NCI-H1048 (cell line): ENCODE data around the gene PTCD2.
"Not testable (repeated sequence)": the region's sequence is repeated elsewhere in the genome, so short reads cannot be mapped to it uniquely, and the experiment has no call there.

ENCODE experiments used
- DNase-seq: peaks from one replicate; lab custom pipeline; 2025; lab: John Stamatoyannopoulos, UW

PTCD2 gene

GRCh38 chr5:72380492-72381274 lies 60.5 kb downstream of the PTCD2 start:
- DNase-seq, result no peak

- no peak for DNase-seq
These were observed 63.1 kb downstream of the PTCD2 start for GRCh38 chr5:72383280-72383679.

GRCh38 chr5:72383726-72384125 lies 63.6 kb downstream of the PTCD2 start:
- DNase-seq, result no peak

GRCh38 chr5:72386639-72387038 lies 66.5 kb downstream of the PTCD2 start:
- no peak for DNase-seq

GRCh38 chr5:72387985-72388384 lies 67.8 kb downstream of the PTCD2 start:
- no peak for DNase-seq

GRCh38 chr5:72388646-72389045 lies 68.5 kb downstream of the PTCD2 start:
- no peak for DNase-seq

- no peak for DNase-seq
These were observed 70.7 kb downstream of the PTCD2 start for GRCh38 chr5:72390836-72391235.

GRCh38 chr5:72392326-72392733 lies 72.2 kb downstream of the PTCD2 start:
- no peak for DNase-seq

GRCh38 chr5:72393052-72393451 lies 72.9 kb downstream of the PTCD2 start:
- no peak for DNase-seq

GRCh38 chr5:72394688-72395087 lies 74.5 kb downstream of the PTCD2 start:
- DNase-seq, result no peak

GRCh38 chr5:72397836-72398235 lies 77.7 kb downstream of the PTCD2 start:
- no peak for DNase-seq

GRCh38 chr5:72400950-72401349 lies 80.8 kb downstream of the PTCD2 start:
- no peak for DNase-seq

GRCh38 chr5:72402381-72402890 lies 82.3 kb downstream of the PTCD2 start:
- DNase-seq, result no peak

GRCh38 chr5:72402959-72403628 lies 82.9 kb downstream of the PTCD2 start:
- no peak for DNase-seq

- DNase-seq, result not testable (repeated sequence)
These were observed 84.6 kb downstream of the PTCD2 start for GRCh38 chr5:72404771-72405170.

- no peak for DNase-seq
These were observed 86.9 kb downstream of the PTCD2 start for GRCh38 chr5:72407078-72407477.

GRCh38 chr5:72407541-72407940 lies 87.4 kb downstream of the PTCD2 start:
- DNase-seq, result no peak

- DNase-seq, result no peak
These were observed 88.0 kb downstream of the PTCD2 start for GRCh38 chr5:72408127-72408526.

- no peak for DNase-seq
These were observed 88.4 kb downstream of the PTCD2 start for GRCh38 chr5:72408603-72409002.

GRCh38 chr5:72410688-72411295 lies 90.6 kb downstream of the PTCD2 start:
- DNase-seq, result no peak

GRCh38 chr5:72412283-72413055 lies 92.3 kb downstream of the PTCD2 start:
- no peak for DNase-seq
